SH-SY5Y (cell line): ENCODE results near the gene CAMK2A.

Source experiments
- GATA2 ChIP-seq: IDR thresholded peaks from 2 replicates; pipeline ENCODE4 v1.6.1; 2011; ENCODE audit warnings: mild to moderate bottlenecking, low read depth, low read length
- GATA3 ChIP-seq: IDR thresholded peaks from 2 replicates; pipeline ENCODE4 v1.6.1; 2011; ENCODE audit warnings: low read depth, mild to moderate bottlenecking, low read length, moderate library complexity

GRCh38 chr5:150256410-150257064 is 33.0 kb downstream of the CAMK2A start:
- no peak for TF ChIP-seq GATA3
- TF ChIP-seq GATA2, result no peak
